Activated CD8-positive, alpha-beta memory T cell treated with anti-CD3 and anti-CD28 coated beads, Interleukin-2, amount 50 U/mL, for 1 hour (primary cell): ENCODE measurements around the gene NCAPG2.
A peak's percentile ranks its signal among the peaks of the same experiment; 100 is the strongest.
"Not testable (repeated sequence)": the region's sequence is repeated elsewhere in the genome, so short reads cannot be mapped to it uniquely, and the experiment has no call there.

ENCODE experiments used
- DNase-seq: peaks from one replicate; pipeline ENCODE4 v3.0.0-alpha.2; 2020; ENCODE audit errors: extremely low read depth

The NCAPG2 gene

DNA sequence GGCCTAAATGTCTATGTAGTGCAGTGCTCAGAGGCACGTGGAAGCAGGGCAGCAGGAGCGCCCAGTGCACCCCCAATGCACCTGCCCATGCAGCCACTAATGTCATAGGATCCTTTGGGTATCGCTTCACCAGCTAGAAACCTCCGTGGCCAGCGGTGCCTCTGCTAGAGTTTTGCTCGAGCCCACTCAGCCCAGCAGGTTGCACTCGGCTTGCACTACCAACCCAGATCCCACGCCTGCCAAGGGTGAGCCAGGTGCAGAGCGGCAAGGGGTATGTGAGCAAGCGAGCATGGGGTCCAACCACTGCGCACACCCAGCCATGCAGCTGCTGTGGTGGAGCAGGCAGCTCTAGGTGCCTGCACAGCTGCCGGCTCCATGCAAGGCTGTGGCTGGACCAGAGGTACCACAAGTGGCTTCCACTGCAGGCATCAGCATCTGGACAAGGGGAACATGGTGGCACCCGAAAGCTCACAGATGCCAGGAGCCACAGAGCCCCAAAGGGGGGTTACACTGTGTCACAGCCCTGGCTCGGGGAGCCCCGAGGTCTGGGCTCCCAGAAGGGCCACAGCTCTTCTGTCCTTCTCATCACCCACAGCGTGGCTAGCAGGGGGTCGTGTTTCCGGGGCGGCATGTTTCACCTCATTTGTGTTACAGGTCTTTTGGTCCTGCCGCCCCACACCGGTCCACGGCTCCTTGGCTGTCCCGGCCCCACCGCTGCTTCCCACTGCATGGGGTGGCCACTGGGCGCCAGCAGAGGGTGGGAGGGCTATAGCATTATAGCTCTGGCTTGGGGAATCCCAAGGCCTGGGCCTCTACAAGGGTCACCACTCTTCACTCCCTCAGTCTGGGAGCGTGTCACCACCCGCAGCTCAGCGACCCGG, 2.3 kb upstream of the NCAPG2 start:
- DNase-seq = no peak

DNA sequence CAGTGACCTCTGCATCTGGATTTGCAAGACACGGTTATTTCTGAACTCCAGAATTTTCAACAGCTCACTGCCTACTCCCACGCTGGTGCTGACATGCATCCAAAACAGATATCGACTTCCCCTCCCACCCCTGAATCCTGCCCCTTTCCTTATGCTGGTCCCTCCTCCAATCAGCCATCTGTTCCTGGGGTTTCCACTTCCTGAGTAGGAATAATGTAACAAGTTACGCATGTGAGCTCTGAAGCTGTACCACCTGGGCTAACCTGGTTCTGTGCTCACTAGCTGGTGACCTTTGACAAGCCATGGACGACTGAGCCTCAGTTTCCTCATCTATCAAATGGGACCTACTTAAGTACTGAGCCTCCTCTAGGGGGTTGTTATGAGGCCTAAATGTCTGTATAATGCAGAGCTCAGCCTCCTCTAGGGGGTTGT, 1.7 kb upstream of the NCAPG2 start:
- DNase-seq = no peak

DNA sequence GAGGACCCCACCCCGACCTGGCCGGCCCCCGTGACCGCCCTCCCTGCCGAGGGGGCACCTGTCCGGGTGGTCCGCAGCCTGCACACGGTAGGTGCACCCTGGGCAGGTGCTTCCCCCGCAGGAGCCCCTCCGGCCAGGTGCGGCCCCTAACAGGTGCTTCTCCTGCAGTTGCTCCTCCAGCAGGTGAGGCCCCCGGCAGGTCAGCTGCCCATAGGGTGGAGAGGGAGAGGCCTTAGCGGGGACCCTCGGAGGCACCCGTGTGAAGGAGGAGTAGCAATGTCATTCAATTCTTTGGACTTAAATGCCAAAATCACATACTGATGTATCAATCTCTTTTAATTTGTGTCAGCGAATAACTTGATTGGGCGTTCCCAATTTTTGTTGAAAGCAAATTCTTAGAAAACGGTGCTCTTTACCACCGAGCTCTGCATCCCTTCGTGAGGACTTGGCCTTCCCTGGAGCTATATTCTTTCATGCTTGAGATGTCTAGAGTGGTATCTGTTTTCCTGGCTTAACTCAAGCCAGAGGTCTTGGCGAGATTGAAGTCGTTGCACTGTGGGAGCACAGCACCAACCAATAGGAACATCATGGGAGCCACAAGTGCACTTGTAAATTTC, 738 bp upstream of the NCAPG2 start:
- DNase-seq = no peak

DNA sequence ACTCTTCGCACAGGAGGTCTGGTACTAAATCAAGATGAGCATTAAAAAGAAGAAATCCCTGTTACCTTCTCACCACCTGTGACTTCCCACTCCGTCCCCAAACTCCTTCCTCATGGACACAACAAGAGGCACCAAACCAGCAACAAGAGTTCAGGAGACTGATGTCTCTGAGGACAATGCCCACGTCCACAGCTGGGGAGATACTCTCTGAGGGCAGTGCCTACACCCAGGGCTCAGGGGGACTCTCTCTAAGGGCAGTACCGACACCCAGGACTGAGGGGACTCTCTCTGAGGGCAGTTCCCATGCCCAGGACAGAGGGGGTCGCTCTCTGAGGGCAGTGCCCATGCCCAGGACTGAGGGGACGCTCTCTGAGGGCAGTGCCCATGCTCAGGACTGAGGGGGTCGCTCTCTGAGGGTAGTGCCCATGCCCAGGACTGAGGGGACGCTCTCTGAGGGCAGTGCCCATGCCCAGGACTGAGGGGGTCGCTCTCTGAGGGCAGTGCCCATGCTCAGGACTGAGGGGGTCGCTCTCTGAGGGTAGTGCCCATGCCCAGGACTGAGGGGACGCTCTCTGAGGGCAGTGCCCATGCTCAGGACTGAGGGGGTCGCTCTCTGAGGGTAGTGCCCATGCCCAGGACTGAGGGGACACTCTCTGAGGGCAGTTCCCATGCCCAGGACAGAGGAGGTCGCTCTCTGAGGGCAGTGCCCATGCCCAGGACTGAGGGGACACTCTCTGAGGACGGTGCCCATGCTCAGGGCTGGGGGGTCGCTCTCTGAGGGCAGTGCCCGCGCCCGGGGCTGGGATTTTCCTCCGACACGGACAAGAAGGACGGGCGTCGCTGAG, 703 bp downstream of the NCAPG2 start:
- DNase-seq = not testable (repeated sequence)

DNA sequence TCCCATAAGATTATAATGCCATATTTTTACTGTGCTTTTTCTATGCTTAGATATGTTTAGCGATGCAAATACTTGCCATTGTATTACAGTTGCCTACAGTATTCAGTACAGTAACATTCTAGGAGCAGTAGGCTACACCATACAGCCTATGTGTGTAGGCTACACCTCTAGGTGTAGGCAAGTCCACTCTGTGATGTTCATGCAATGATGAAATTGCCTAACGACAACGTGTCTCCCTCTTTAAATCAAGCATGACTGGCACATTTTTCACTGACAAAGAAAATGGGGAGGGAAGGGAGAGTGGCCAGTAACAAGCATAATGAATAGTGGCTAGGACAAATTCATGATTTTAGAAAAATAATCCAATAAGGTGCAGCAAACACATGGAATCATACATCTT, 1.7 kb downstream of the NCAPG2 start:
- DNase-seq = no peak

DNA sequence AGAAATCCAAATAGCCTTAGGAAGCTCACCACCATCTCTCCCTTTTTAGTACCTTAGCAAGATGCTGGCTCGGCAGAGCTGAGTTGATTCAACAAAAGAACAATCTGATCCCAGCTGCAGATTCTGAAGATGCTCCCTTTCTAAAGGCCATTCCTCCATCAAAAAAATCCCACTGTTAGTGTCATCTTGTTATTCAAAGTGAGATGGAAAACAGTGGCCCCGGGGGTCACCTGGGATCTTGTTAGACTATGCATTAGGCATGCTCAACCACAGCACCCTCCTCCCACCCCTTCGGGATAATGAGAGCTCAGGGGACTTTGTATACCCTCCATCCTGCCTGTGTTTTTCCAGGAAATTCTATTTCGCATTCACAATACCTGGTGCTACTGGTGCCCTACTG, 2.4 kb downstream of the NCAPG2 start:
- no peak for DNase-seq

DNA sequence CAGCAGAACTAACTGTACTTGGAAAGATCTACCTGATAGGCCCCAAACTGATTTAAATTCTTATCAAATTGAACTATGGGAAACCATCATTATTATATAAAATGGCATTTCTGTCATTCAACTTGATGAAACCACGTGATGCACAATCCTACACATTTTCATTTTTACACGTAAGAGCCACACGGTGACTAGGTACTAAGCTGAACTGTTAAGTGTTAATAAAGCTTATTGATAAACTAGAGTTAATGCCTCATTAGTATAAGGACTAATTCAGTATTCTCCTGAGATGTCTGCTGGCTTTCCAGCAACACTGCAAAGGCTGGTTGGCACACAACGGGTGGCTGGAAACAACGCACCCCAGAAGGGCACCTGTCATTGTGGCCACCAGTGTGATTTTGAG, 4.6 kb downstream of the NCAPG2 start:
- no peak for DNase-seq

DNA sequence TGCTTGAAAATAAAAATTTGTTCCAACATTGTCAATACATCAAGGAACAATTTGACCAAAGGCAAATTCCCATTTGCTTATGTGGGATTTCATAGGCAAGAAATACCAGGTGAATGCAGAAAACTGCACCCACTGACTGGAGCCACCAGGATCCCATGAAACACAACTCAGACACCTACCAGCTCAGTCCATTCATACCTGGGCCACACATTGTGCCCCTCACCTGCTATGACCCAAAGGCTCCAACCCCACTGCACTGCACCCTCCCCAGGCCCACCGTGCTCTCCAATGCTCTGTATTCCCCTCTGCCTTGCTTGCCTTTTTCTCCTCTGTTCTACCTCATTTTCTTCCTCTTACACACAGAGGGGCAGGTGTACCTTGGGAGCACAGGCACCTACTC, 5.3 kb downstream of the NCAPG2 start:
- no peak for DNase-seq

DNA sequence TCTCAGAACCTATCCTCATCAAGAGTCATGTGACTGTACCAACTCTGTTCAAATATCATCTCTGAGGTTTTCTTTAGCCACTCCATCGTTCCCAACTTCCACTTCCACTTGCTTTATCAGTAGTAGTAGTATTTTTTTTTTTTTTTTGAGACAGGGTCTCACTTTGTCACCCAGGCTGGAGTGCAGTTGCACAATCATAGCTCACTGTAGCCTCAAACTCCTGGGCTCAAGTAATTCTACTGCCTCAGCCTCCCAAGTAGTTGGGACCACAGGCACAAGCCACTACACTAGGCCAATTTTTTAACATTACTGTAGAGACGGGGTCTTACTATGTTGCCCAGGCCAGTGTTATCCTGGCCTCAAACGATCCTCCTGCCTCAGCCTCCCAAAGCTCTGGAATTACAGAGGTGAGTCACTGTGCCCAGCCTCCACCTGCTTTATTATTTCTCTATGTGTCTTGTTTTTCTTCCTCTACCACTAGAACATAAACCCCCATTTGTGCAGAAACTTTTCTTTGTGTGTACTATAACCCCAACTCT, 5.9 kb downstream of the NCAPG2 start:
- no peak for DNase-seq

DNA sequence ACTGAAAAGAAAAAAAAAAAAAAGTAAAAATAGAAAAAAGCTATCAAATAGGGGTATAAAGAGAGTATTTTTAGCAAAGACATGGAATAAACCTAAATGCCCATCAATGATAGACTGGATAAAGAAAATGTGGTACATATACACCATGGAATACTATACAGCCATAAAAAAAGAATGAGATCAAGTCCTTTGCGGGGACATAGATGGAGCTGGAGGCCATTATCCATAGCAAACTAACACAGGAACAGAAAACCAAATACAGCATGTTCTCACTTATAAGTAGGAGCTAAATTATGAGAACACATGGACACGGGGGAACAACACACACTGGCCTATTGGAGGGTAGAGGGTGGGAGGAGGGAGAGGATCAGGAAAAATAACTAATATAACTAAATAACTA, 7.0 kb downstream of the NCAPG2 start:
- not testable (repeated sequence) for DNase-seq

DNA sequence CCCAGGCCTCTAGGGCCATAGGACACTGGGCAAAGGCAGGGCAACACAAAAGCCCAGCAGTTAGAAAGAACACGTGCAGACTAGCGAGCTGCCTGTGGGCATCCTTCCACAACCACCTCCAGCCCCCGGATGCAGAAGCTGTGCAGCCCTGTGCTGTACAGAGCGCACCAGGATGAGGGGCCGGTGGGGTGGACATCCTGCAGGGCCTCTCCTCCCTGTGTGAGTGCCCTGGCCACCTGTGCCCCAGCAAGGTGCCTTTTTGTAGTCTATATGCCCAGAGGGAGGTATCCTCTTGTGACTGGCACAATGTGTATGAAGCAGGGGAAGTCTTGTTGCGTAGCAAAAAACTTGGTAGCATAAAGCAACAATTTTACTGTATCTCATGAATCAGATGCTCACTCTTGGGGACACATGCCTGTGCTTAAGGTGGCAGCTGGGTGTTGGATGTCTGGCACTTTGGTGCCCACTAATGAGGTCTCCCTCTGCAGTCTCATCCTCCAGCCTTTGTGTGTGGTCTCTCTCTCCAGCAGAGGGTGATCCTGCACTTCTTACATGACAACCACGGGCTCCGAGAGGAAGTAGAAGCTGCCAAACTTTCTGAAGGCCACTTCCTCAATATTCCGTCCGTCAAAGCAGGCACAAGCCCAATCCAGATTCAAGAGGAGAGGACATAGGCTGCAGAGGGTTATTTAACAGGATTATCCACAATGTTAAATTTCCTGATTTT, 8.7 kb downstream of the NCAPG2 start:
- peak; percentile 34 for DNase-seq

DNA sequence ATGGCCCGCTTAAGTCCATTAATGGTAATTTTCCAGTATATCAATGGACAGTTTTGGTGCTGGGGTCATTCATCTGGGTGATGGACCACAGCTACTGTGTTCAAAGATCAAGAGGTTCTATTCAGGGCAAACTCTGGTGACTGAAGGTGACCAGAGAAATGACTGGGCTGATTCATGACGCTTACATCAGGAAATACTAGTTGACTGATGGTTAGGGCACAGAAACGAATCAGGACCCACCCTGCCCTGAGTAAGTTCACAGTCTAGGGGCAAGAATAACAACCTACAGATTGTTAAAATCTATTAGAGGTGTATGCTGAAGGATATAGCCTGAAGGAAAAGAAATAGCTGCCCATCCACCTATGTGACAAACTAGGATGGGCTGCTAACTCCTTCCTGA, 9.5 kb downstream of the NCAPG2 start:
- DNase-seq = no peak

DNA sequence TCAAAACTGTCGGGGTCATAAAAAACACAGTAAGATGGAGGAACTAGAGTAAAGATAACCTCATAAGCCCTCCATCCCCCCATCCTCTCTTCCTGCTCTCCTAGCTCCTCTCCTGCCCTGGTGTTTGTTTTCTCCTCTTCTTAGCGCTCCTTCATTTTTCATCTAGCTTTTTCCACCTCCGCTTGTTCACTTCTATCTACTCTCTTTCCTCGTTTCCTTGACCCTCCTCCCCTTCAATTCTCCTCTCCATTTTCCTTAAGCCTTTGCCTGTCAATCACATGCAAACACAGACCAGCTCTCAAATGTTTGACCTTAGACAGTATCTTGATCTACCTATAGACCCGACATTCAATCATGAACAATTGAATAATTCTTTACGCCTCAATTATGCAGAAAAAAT, 10.0 kb downstream of the NCAPG2 start:
- no peak for DNase-seq

DNA sequence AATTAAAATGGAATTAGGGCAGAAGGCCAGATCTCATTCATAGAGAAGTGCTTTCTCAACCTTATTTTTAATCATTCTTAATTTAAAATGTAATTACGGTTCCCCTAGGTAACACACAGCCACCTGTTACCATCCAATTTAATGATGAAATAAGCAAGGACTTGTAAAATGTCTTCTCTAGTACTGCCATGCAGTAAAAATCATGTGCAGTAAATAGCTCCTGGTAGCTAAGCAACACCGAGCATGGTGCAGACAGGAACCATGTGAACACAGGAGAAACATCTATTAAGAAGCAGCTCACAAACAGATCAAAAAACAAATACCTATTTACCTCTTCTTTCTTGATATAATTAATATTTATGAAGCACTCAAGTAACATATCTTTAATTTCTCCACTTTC, 15.1 kb downstream of the NCAPG2 start:
- no peak for DNase-seq

DNA sequence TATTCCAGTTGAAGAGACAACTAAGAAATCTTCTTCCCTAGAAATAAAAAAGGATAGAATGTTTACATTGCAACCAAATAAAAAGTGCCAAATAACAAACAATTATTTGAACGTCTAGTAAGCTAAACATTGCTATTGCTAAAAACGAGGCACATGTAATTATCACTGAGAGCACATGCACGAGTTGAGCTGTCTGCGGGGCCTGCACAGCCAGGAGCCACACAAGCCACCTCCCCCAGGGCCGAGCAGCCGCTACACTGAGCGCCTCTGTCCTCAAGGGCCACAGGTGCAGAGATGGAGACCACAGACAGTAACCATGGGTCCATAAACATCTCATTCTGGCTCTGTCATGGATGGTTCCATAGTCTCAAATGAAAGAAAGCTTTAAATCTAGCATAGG, 17.2 kb downstream of the NCAPG2 start:
- no peak for DNase-seq

DNA sequence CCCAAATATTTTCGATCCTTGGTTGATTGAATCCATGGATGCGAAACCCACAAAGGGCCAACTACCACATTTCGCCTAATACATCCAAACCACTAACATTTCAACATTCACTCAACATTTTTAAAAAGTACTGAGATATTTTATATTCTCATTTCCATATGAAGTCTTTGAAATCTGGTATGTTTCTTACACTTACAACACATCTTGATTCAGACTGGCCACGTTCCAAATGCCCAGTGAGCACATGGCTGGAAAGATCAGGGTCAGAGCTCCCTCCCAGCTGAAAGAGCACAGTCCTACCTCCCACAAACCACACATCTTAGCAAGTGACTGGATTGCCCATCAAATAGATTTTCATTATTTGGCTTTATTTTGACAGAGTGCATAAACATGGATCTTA, 18.9 kb downstream of the NCAPG2 start:
- DNase-seq = no peak

DNA sequence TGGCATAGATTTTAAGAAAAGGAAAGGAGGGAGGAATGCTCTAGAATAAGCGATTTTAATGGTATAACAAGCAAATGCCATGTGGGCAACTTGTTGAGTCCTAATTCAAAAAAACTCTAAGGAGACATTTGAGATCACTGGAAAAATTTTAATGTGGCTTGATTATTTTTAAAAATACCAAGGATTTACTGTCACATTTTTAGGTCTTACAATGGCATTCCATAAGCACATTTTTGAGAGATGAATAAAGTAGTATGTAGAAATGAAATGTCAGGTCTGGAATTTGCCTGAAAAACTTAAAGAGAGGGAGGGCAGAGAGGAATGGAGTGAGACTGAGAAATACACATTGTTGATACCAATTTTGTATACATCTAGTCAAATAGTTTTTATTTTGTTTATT, 20.3 kb downstream of the NCAPG2 start:
- no peak for DNase-seq

DNA sequence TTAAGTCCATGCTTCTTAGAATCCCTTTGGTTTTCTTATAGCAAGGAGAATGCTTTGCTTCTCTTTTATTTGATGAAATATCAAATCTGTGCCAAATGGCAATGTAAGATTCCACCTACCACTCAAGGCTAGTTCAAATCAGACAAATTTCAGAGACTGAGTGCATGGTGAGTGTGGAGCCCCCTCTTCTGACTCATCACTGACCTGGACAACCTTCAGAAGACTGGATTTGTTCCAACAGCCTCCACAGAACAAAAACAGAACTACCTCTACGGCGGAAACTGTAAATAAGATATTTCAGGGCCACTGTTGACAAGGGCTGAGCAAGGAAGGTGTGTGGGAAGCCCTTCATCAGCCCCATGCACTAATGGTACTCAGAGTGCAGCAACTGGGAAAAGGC, 21.1 kb downstream of the NCAPG2 start:
- DNase-seq = no peak

DNA sequence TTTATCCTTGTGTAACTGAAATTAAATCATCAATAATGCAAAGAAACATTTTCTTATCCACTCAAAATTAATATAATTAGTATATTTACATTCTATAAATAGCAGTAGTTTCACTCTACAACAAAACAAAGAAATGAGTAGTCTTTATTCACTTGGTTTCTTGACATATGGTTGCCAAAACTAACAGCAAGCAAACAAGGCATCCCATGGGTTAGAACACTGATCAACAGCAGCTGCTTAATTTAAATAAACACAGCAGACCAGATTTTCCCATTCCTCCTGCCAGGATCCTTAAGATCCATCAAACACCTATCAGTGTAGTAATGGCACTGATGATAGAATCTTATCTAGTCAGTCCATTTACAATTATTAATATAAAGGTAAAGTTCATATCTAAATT, 22.1 kb downstream of the NCAPG2 start:
- DNase-seq = no peak

DNA sequence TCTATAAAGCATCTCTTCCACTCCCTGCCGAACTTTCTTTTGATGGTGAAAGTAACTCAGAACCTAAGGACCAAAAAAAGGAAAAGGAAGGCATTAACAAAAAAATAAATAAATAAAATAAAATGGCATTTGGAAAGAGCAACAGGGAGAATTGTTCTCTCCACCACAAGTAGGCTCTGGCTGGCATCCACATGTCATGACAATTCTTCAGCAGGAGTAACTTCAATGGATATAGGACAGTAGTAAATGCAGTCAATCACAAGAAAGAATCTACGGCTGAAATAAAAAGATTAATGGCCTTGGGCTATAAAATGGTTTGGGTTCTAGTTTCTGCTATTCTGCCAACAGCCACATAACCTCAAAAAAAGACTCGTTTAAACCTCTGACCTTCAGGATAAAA, 23.9 kb downstream of the NCAPG2 start:
- no peak for DNase-seq

DNA sequence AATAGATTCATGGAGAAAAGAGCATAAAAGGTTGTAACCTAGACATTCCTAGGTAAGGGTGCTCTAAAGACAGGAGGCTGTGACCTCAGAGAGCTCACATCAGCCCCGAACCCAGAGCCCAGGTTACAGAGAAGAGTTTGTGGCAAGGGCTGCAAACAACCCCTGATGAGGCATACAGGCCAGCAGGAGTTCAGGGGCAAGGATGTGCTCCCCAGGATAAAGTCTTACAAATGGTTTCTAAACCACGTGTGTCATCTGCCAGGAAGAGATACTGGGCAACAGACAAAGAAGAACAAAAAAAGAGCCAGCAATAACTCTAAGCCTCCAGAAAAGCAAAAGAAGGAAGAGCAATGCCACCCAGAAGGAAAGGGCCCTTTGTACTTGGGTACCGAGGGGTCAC, 27.7 kb downstream of the NCAPG2 start:
- no peak for DNase-seq
